RPMI8226 (cell line): ENCODE data around the gene PHEX.
A peak's percentile ranks its signal among the peaks of the same experiment; 100 is the strongest.

Experiments
- DNase-seq: peaks from one replicate; pipeline ENCODE4 v3.0.0-alpha.2; 2015

Gene PHEX

GRCh38 chrX:22032084-22032483, at the start of gene PHEX:
TSS of gene PHEX (plus strand) at chrX:22032325. CDS start at chrX:22033006, 681 bp downstream.
- no peak for DNase-seq

GRCh38 chrX:21985332-21985777, 46.8 kb upstream of the PHEX start:
- peak; percentile 73 for DNase-seq

- DNase-seq = no peak
These were observed 45.5 kb upstream of the PHEX start for GRCh38 chrX:21986596-21986995.

GRCh38 chrX:21989384-21989783, 42.7 kb upstream of the PHEX start:
- no peak for DNase-seq

GRCh38 chrX:21990832-21991231, 41.3 kb upstream of the PHEX start:
- DNase-seq = no peak

- no peak for DNase-seq
These were observed 40.6 kb upstream of the PHEX start for GRCh38 chrX:21991504-21991903.

GRCh38 chrX:21993265-21993664, 38.9 kb upstream of the PHEX start:
- no peak for DNase-seq

- no peak for DNase-seq
These were observed 35.2 kb upstream of the PHEX start for GRCh38 chrX:21996872-21997455.

- DNase-seq = no peak
These were observed 34.1 kb upstream of the PHEX start for GRCh38 chrX:21998037-21998436.

- no peak for DNase-seq
These were observed 27.3 kb upstream of the PHEX start for GRCh38 chrX:22004866-22005265.

GRCh38 chrX:22012051-22012450, 20.1 kb upstream of the PHEX start:
- DNase-seq = no peak

GRCh38 chrX:22012931-22013330, 19.2 kb upstream of the PHEX start:
- DNase-seq = no peak

- DNase-seq = no peak
These were observed 16.9 kb upstream of the PHEX start for GRCh38 chrX:22015139-22015750.

GRCh38 chrX:22021751-22022324, 10.3 kb upstream of the PHEX start:
- no peak for DNase-seq

- no peak for DNase-seq
These were observed 7.5 kb upstream of the PHEX start for GRCh38 chrX:22024577-22024976.

- no peak for DNase-seq
These were observed 6.4 kb upstream of the PHEX start for GRCh38 chrX:22025751-22026150.

- no peak for DNase-seq
These were observed 5.4 kb upstream of the PHEX start for GRCh38 chrX:22026731-22027130.

- no peak for DNase-seq
These were observed 381 bp downstream of the PHEX start for GRCh38 chrX:22032506-22032905.

- DNase-seq = no peak
These were observed 1.7 kb downstream of the PHEX start for GRCh38 chrX:22033818-22034217.

- no peak for DNase-seq
These were observed 3.1 kb downstream of the PHEX start for GRCh38 chrX:22035236-22035635.

GRCh38 chrX:22037225-22037624, 5.1 kb downstream of the PHEX start:
- no peak for DNase-seq

GRCh38 chrX:22037911-22038537, 5.9 kb downstream of the PHEX start:
- DNase-seq = no peak

GRCh38 chrX:22039541-22039940, 7.4 kb downstream of the PHEX start:
- no peak for DNase-seq

- DNase-seq = no peak
These were observed 8.1 kb downstream of the PHEX start for GRCh38 chrX:22040184-22040583.
